GM19043 (cell line): Measurements from ENCODE around the gene SIAH3.

ENCODE experiments used
- ATAC-seq: cut with Tn5 transposase; IDR thresholded peaks from one replicate; pipeline ENCODE4 v1.9.1; 2021; ENCODE audit warnings: low read depth; ENCODE audit not compliant: unreplicated experiment

Gene SIAH3

DNA sequence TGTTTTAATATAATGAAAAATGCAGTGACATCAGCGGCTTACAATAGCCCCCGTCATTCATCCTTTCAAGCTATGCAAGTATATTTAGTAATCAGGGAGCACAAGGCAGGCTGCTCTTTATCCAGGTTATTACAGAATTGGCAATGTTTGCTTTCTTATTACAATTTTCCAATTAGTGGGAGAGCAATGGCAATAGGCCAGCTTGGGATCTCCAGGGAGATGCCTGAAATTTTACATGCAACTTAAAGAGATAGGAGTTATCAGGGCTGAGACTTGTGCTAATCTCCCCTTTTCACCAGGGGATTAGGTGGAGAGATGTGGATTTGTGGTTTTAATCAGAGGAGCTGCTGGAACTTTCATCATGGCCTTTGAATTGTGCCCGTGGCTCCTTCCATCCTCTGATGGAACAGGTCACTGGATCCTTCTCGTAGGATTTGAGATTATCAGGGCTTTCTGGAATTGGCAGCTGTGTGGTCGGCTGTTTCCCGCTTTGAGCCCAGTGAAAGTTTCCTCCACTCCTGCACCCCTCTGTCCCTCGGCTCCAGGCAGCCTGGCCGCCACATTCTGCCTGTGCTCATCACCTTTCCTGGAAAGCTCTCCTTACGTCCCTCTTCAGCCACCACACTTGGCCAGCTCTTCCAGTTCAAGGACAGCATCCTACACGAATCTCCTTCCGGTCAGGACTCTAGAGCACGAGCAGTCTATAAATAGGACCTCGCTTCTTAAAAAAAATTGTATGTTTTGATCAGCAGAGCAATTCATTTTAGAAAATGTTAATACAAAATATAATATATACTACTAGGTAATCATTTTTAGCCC, 102.4 kb downstream of the SIAH3 start:
- no peak for ATAC-seq

DNA sequence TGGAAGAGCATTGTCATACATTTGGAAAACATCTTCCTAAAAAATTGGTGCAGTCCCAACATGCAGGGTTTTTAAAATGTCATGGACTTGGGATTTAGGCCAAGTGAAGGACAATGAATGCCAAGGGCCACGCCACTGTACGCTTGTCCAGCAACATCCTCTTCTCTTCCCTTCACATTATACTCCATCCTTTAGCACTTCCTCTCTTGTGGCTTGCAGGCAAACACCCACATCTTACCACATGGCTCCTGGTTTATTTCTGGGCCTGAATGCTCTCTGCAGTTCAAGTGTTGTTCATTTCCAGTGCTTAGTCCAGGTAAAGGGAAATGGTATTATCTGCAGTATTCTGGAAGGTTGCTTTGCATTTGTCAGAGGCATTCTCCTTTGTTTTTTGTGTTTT, 104.5 kb downstream of the SIAH3 start:
- no peak for ATAC-seq

DNA sequence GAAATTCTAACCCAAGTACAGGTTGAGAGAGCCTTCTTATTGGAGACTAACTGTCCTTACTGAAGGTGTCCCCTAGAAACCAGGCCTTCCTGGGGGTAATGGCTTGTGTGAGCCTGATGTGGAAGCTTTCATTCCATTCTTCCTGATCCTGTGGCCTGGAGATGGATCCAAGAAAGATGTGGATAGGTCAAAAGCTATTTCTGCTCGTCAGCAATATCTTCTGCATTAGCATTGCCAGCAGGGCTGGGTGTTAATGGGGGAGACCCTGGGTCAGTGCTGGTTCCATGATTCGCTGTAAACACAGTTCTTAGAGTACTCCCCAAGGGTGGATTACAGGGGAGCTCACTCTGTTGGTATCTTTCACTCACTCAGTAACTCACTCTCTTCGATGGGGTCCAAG, 106.6 kb downstream of the SIAH3 start:
- ATAC-seq = no peak

DNA sequence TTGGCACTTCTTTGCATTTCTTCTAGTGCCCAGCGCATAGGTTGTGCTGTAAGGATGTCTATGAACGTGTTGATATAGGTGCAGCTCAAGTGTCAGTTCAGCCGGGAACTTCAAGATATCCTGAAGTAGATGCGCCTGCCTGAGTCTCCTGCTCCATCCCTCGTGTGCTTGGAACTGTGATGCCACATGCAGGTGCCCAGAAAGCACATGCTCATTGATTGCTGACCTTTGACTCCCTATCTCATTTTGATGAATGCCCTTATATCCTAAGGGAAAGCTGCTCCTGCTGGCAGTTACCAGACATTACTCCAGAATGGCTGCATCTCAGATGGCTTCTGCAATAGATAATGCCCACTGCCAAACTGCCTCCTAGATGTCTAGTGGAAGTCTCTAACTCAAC, 108.6 kb downstream of the SIAH3 start:
- no peak for ATAC-seq

DNA sequence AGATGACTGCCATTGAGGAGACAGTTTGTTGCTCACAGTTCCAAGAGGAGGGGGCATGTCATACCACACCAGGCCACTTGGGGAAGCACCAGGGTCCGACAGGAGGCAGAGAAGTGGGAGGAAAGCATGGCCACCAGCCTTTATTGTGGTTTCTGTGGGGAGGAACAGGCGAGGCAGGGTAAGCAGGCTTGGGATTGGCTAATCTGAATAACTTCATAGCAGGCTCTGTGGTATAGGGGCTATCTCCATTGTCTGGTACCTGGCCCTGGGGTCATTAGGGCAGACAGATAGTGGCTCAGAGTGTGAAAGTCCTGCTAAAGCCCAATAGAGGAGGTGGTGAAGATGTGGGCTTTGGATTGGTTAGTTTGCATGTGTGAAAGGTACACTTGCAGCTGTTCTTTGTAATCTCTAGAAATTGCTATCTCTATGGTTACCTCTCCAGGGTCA, 114.0 kb downstream of the SIAH3 start:
- ATAC-seq = no peak

DNA sequence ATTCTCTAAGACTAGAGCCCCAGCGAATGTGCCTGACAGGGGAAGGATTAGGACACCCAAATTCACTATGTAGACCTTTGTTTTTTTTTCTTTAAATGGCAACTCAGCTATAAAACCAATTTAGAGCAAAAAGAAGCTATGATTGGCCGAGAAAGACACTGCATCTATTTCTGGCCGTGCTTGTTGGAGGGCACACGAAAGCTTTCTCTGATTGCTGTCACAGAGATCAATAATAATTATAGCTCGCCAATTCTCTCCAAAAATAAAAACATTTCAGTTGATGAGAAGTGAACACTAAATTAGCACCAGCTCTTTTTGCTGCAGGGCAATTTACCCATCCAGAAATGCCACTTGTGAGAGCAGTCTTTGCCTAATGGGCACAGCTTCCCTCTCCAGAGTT, 118.2 kb downstream of the SIAH3 start:
- no peak for ATAC-seq

DNA sequence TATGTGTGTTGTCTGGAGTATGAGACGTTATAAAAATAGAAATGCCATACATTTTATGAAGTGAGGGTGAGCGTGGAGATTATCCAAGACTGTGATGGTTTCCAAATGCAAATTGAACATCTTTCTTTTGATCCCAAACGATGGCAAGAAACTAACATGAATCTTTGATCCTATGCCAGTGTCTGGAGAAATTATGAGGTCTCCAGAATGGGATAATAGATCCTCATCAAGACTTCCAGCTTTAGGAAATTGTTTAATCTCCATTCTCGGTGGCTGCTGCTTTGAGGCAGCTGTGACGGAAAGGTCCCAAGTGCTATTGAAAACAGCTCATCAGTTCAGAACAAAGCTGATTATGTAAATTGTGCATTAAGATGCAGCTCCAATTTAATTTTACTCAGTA, 118.6 kb downstream of the SIAH3 start:
- ATAC-seq = no peak

DNA sequence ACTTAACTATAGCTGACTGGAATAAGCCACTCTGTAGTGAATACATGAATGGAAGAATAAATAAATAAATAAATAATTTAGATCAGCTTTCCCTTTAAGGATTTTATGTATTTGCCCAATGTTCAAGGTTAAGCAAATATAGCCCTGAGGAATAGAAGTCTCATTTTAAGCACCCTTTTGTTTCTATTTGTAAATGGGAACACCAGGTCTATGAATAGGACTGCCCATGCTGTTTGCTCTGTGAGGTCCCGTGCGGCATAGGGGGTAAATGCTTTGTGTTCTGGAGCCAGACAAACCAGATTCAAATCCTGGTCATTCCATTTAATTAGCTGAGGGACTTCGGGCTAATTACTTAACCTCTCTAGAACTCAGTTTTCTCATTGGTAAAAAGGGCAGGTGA, 120.1 kb downstream of the SIAH3 start:
- ATAC-seq = no peak

DNA sequence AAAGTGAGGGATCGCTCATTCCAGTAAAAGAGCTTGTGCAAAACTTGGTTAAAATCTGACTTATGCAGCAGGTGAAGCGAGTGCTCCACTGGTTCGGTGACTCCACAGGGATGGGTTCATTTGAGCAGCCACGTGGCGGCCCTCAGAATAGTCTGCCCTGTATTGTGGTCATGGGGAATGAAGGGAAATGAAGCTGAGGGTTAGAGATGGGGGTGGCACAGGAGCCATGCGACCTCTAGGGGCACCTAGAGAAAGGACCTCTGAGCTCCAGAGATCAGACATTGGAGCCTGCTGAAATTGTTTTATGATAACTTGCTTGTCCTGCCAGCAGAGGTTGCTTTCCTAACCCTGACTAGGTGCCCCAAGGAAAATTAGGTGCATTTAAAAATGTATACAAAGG, 122.8 kb downstream of the SIAH3 start:
- no peak for ATAC-seq
